ENCODE data around the gene GABRG2.
"Not testable (repeated sequence)": the region's sequence is repeated elsewhere in the genome, so short reads cannot be mapped to it uniquely, and the experiment has no call there.

GABRG2 gene

DNA sequence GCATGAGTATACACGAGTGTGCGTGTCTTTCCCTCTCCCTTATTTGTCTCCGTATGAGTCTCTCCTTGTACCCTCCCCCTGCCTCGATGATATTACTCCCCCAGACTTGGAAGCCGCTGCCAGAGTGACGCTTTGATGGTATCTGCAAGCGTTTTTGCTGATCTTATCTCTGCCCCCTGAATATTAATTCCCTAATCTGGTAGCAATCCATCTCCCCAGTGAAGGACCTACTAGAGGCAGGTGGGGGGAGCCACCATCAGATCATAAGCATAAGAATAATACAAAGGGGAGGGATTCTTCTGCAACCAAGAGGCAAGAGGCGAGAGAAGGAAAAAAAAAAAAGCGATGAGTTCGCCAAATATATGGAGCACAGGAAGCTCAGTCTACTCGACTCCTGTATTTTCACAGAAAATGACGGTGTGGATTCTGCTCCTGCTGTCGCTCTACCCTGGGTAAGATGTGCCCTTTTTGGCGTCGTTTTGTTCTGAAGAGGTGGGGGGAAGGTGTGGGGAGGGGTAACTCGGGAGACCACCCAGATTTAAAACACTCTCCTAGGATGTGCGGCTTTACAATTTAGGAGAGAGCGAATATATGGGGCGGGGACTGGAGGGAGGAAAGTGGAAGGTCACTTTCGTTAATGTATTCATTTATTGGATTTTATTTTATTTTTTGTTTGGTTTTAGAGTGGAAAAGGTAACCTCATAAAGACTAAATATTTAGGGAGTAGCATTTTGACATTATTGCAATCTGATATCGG, at the start of gene GABRG2:
TSS of gene GABRG2 (plus strand) at position 119 of the 757 bp plus-strand sequence. CDS start at position 346, 227 bp downstream.
- DNase-seq (ENCODE audit: low read depth), result no peak

- no peak for DNase-seq (ENCODE audit: low read depth)
These were observed 42.3 kb upstream of the GABRG2 start for GRCh38 chr5:162025312-162025711.

GRCh38 chr5:162026803-162027202, 40.8 kb upstream of the GABRG2 start:
- DNase-seq (ENCODE audit: low read depth), result no peak

- DNase-seq (ENCODE audit: low read depth), result no peak
These were observed 30.1 kb upstream of the GABRG2 start for GRCh38 chr5:162037431-162037830.

- DNase-seq (ENCODE audit: low read depth), result no peak
These were observed 20.3 kb upstream of the GABRG2 start for GRCh38 chr5:162047279-162047678.

- no peak for DNase-seq (ENCODE audit: low read depth)
These were observed 14.9 kb upstream of the GABRG2 start for GRCh38 chr5:162052676-162053075.

- not testable (repeated sequence) for DNase-seq (ENCODE audit: low read depth)
These were observed 12.5 kb upstream of the GABRG2 start for GRCh38 chr5:162055095-162055494.

- DNase-seq (ENCODE audit: low read depth), result no peak
These were observed 411 bp upstream of the GABRG2 start for GRCh38 chr5:162067162-162067561.

DNA sequence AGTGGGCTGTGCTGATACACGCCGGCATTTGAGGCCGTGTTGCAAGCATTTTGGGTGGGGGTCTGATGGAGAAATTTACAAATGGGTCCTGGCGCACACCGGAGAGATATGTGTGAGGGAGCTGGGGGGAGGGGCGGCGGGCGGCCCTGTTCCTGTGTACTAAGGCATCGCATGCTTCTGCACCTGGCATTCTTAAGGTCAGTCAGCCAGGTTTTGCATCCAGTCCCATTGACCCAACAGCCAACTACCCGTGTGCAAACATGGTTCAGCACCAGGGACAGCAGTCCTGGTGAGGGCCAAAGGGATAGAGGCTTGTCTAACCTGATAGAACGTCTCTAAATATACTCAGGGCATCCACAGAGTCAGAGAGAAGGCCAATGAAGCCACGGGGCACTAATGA, 839 bp downstream of the GABRG2 start:
- no peak for DNase-seq (ENCODE audit: low read depth)

DNA sequence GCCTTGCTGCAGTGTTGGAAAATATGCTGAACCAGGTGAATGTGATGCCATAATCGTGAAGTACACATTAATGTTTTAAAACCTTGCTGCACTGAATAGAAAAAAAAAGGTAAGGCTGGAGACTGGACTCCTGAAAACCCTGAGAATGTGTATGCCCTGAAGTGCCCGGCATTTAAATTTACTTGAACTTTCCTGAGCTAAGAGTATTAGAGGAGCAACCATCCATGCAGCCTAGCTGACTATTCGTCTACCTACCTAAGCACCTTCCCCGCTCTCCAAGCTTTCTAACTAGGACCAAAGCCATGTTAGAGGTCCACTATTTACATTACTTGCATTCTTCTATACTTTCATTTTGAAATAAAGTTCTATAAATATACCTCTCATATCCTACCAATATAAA, 1.4 kb downstream of the GABRG2 start:
- DNase-seq (ENCODE audit: low read depth), result no peak

DNA sequence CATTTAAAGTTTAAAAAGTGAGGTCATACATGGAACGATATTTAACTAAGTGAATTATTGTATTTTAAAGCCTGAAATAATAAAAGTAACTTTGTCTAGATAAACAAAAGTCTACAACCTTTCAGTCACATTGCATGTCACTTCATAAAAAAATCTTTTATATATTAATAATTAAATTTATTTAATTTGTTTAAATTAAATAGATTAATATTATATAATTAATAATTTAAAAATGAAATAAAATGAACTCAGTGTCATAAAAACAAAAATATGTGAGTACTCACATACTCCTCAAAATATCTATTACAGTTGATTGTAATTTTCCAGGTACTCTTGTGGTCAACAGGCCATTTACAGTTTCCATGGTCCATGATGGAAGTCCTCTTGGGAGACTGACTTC, 11.2 kb downstream of the GABRG2 start:
- DNase-seq (ENCODE audit: low read depth), result no peak

GRCh38 chr5:162091336-162091735, 23.8 kb downstream of the GABRG2 start:
- no peak for DNase-seq (ENCODE audit: low read depth)

DNA sequence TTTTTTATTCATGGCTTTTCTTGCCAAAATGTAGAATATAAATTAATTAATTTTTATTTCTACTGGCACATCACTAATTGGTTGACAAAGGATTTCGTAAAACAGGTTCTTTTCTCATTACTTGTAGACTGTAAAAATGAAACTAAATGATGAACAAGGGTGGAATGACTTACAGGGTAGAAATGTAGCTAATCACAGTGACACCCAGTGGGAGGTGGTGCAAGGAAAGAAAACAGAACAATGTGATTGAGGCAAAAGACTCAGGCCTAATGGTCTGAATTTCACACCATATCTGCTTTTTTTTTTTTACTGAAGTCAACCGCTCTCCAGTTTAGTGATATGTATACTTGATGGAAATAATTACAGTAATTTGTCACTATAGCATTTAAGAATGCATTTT, 28.9 kb downstream of the GABRG2 start:
- DNase-seq (ENCODE audit: low read depth), result no peak

DNA sequence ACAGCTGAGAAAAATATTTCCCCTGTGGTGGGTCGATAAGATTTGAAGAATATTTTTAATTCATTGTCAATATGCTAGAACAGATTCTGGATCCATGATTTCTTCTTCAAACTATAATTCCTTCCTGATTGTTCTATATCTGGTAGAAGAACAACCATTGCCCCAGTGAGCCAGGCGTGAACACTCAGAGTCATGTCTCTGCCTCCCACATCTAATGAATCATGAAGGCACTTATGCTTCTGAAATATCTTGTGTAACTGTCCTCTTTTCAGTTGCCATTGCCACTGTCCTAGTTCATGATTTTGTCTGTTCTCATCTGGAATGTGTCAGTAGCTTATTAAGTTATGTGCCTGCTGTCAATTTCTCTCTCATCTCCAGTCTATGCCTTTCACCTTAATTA, 40.0 kb downstream of the GABRG2 start:
- DNase-seq (ENCODE audit: low read depth), result no peak

DNA sequence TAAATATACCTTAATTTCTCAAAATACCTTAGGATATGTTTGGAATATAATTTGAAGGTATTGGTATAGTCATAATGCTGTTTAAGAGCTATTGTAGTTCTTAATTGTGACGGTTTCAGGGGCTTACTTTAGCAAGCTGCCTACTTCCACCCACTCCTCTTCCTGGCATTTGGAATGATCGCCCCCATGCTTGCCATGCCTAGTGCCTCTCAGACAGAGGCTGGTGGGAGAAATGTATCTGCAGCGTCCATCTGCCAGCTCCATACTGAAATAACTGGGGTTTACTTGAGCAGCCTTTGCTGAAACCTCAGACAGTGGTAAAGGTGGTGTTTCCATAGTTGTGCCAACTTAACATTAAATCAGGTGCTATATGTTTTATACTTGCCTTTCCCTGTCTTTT, 52.2 kb downstream of the GABRG2 start:
- DNase-seq (ENCODE audit: low read depth), result no peak

- no peak for DNase-seq (ENCODE audit: low read depth)
These were observed 60.5 kb downstream of the GABRG2 start for GRCh38 chr5:162128117-162128516.

GRCh38 chr5:162132348-162132747, 64.8 kb downstream of the GABRG2 start:
- DNase-seq (ENCODE audit: low read depth), result no peak

DNA sequence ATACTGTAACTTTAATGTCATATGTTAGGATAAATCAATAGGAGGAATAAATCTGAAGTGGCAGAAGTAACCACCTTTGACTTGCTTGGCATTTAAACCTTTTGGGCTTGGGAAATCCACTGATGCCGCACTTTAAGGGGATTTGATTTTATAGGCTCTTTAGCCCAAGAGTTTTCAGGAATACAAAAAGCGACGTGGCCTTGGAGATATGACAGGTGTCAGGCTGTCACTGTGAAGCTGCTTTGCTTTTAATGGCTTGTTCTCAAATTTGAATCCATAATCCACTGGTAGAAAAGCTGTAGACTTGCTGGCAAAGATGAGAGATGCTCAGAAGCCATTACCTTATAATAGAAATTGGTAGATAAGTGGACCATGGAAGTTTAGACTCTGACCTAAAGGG, 71.6 kb downstream of the GABRG2 start:
- no peak for DNase-seq (ENCODE audit: low read depth)

GRCh38 chr5:162154242-162154641, 86.7 kb downstream of the GABRG2 start:
- no peak for DNase-seq (ENCODE audit: low read depth)

GRCh38 chr5:162160401-162160800, 92.8 kb downstream of the GABRG2 start:
- DNase-seq (ENCODE audit: low read depth), result no peak

- no peak for DNase-seq (ENCODE audit: low read depth)
These were observed 96.1 kb downstream of the GABRG2 start for GRCh38 chr5:162163663-162164062.

- DNase-seq (ENCODE audit: low read depth), result no peak
These were observed 106.9 kb downstream of the GABRG2 start for GRCh38 chr5:162174358-162174974.

DNA sequence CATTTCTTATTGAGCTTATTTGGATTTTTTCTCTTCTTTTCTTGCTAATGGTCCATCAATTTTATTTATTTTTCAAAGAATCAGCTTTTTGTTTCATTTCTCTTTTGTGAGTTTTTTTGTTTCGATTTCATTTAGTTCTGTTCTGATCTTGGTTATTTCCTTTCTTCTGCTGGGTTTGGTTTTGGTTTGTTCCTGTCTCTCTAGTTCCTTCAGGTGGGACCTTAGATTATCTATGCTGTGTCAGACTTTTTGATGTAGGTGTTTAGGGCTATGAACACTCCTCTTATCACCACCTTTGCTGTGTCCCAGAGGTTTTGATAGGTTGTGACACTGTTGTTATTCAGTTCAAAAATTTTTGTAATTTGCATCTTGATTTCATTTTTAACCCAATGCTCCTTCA, 119.8 kb downstream of the GABRG2 start:
- no peak for DNase-seq (ENCODE audit: low read depth)

DNA sequence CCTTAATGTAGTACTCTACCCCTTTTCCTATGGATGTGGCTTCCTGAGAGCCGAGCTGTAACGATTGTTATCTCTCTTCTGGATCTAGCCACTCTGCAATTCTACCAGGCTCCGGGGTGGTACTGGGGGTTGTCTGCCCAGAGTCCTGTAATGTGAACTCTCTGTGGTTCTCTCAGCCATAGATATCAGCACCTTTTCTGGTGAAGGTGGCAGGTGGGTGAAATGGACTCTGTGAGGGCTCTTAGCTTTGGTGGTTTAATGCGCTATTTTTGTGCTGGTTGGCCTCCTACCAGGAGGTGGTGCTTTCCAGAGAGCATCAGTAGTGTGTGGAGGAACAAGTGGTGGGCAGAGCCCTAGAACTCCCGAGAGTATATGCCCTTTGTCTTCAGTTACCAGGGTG, 122.1 kb downstream of the GABRG2 start:
- DNase-seq (ENCODE audit: low read depth), result no peak
